Lung (tissue), 12 donors: Measurements from ENCODE around the gene ARHGAP45. TPM values are rescaled to one million over a fixed set of nuclear protein-coding genes. Genes with fewer than 3 reads are reported as not detected.

Experiments
- ATAC-seq: fragments of 200-7000 bp; cut with Tn5 transposase; one replicate; pipeline ENCODE4 v1.9.1; 2020; ENCODE audit warnings: moderate number of reproducible peaks; ENCODE audit not compliant: insufficient read depth, low FRiP score
- DNase-seq, 3 donors: peaks; one replicate each; pipeline ENCODE4 v3.0.0-alpha.2; 2013 to 2017
- H3K27ac ChIP-seq, 2 donors: one replicate each; pipeline ENCODE4 v1.5.1; 2013; ENCODE audit warnings: mild to moderate bottlenecking in 2 of 2, moderate library complexity in 2 of 2, control low read depth in 1 of 2, inconsistent platforms in 1 of 2, low read depth in 1 of 2, low read length in 1 of 2
- H3K27me3 ChIP-seq, 3 donors: one replicate each; pipeline ENCODE4 v1.5.1; 2013; ENCODE audit warnings: low read length in 2 of 3; ENCODE audit not compliant: control insufficient read depth in 3 of 3, insufficient read depth in 3 of 3
- H3K36me3 ChIP-seq, 4 donors: one replicate each; pipeline ENCODE4 v1.5.1; 2013; ENCODE audit warnings: low read length in 4 of 4, mild to moderate bottlenecking in 1 of 4, moderate library complexity in 1 of 4; ENCODE audit not compliant: control insufficient read depth in 4 of 4, insufficient read depth in 4 of 4
- H3K4me1 ChIP-seq, 5 donors: one replicate each; pipeline ENCODE4 v1.5.1; 2013; ENCODE audit warnings: low read length in 5 of 5, mild to moderate bottlenecking in 2 of 5, moderate library complexity in 1 of 5; ENCODE audit not compliant: control insufficient read depth in 5 of 5, insufficient read depth in 5 of 5
- H3K4me3 ChIP-seq: one replicate; pipeline ENCODE4 v1.5.1; 2013; ENCODE audit warnings: mild to moderate bottlenecking, control low read depth, moderate library complexity
- H3K9ac ChIP-seq, 2 donors: one replicate each; pipeline ENCODE4 v1.5.1; 2013; ENCODE audit warnings: low read length in 2 of 2, control low read depth in 1 of 2; ENCODE audit not compliant: insufficient read depth in 1 of 2
- H3K9me3 ChIP-seq, 4 donors: one replicate each; pipeline ENCODE4 v1.5.1; 2013; ENCODE audit warnings: low read length in 3 of 4, mild to moderate bottlenecking in 1 of 4, moderate library complexity in 1 of 4; ENCODE audit not compliant: control insufficient read depth in 4 of 4, insufficient read depth in 3 of 4
- WGBS, 2 donors: extraction: QIAGEN DNeasy Blood & Tissue Kit; methylation state at CpG; one replicate each; pipeline ENCODE4 v1.1.7; 2013; 5-methylcytosine and 5-hydroxymethylcytosine counted together
- polyA plus RNA-seq, 2 donors: library from polyadenylated mRNA; stranded (reverse); fragments of 200-250 nt; gene quantifications; one replicate each; pipeline ENCODE4 v1.2.1, GENCODE V29; 2013
- total RNA-seq, 2 donors: library from RNA; depleted of rRNA in 1 of 2; stranded (reverse); fragments of >200 nt in 1 of 2; gene quantifications; one replicate each; pipeline ENCODE4 v1.2.1, GENCODE V29; 2014 to 2021
- TF ChIP-seq, protein P1 (sequence below): IDR thresholded peaks from 2 replicates; pipeline ENCODE4 v1.5.1; 2012; ENCODE audit warnings: mild to moderate bottlenecking; ENCODE audit errors: control extremely low read depth, extremely low read depth
- donor health status: control.
- donor health status: control.
- donor health status: Bipolar disorder and iron deficiency.
- donor health status: healthy.
- donor health status: DM: yes; HTN: yes; CAD: no.

The ARHGAP45 gene
- total and polyA plus RNA-seq, 4 donors: 23.8 to 117 (median 80.9) TPM

DNA sequence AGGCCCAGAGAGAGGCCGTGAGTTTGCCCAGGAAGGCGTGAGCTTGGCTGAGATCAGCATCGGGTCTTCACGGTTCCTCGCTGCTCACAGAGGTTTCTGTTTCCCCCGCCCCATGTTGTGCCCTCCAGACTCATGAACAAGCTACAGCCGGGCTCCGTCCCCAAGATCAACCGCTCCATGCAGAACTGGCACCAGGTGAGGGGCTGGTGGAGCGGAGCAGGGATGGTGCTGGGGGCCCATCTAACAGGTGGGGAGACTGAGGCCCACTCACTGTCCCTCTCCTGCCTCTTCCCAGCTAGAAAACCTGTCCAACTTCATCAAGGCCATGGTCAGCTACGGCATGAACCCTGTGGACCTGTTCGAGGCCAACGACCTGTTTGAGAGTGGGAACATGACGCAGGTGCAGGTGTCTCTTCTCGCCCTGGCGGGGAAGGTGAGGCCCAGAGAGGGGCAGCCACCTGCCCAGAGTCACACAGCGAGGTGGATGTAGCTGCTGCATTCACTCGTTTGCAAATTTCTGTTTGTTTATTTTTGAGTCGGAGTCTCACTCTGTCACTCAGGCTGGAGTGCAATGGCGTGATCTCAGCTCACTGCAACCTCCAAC lies 34.6 kb upstream of the ARHGAP45 start:
- peaks cover 0 to 12% (median 0%) of the 10 kb centered on the region in 5 donors for H3K4me1 ChIP-seq
- H3K27ac ChIP-seq: no peak overlapping the region
- WGBS, 2 donors: 90% methylated on average over 20 of the region's 20 CpGs
- ATAC-seq (no peak), DNase-seq (no peak)
- H3K4me3 ChIP-seq: no peak overlapping the region
- TF ChIP-seq, protein P1, sequence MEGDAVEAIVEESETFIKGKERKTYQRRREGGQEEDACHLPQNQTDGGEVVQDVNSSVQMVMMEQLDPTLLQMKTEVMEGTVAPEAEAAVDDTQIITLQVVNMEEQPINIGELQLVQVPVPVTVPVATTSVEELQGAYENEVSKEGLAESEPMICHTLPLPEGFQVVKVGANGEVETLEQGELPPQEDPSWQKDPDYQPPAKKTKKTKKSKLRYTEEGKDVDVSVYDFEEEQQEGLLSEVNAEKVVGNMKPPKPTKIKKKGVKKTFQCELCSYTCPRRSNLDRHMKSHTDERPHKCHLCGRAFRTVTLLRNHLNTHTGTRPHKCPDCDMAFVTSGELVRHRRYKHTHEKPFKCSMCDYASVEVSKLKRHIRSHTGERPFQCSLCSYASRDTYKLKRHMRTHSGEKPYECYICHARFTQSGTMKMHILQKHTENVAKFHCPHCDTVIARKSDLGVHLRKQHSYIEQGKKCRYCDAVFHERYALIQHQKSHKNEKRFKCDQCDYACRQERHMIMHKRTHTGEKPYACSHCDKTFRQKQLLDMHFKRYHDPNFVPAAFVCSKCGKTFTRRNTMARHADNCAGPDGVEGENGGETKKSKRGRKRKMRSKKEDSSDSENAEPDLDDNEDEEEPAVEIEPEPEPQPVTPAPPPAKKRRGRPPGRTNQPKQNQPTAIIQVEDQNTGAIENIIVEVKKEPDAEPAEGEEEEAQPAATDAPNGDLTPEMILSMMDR: no peak
- H3K9me3 ChIP-seq: no peaks in the 10 kb centered on the region
- no peaks in the 10 kb centered on the region for H3K27me3 ChIP-seq
- H3K36me3 ChIP-seq: peaks cover 6 to 29% (median 9%) of the 10 kb centered on the region in 4 donors
- no peak overlapping the region for H3K9ac ChIP-seq

DNA sequence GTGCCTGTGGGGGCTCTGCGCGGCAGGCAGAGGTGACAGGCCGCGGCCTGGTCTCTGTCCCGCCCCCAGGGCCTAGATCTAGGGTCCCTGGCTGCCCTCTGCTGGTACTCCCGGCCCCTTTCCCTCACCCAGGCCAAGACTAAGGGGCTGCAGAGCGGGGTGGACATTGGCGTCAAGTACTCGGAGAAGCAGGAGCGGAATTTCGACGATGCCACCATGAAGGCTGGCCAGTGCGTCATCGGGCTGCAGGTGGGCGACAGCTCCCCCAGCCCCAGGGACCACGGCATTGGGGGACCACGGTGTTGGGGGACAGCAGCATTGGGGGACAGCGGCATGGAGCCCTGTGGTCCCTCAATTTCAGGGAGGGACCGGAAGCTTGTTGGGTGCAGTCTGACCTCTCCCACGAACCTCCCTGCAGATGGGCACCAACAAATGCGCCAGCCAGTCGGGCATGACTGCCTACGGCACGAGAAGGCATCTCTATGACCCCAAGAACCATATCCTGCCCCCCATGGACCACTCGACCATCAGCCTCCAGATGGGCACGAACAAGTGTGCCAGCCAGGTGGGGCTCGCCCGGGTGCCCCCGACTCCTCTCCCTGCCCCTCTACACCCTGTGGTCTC lies 30.9 kb upstream of the ARHGAP45 start:
- Histone ChIP-seq H3K9ac (no peak overlapping the region), H3K4me1 (peaks cover 0 to 16% (median 1%) of the 10 kb centered on the region in 5 donors), H3K9me3 (no peaks in the 10 kb centered on the region), H3K36me3 (peaks cover 7 to 28% (median 12%) of the 10 kb centered on the region in 4 donors), H3K27ac (no peak overlapping the region), H3K27me3 (no peaks in the 10 kb centered on the region), H3K4me3 (no peak overlapping the region)
- TF ChIP-seq, protein P1: no peak
- ATAC-seq (no peak), DNase-seq (no peak)
- 91 to 94% methylated on average over 28 to 29 of the region's 29 CpGs for WGBS, 2 donors

DNA sequence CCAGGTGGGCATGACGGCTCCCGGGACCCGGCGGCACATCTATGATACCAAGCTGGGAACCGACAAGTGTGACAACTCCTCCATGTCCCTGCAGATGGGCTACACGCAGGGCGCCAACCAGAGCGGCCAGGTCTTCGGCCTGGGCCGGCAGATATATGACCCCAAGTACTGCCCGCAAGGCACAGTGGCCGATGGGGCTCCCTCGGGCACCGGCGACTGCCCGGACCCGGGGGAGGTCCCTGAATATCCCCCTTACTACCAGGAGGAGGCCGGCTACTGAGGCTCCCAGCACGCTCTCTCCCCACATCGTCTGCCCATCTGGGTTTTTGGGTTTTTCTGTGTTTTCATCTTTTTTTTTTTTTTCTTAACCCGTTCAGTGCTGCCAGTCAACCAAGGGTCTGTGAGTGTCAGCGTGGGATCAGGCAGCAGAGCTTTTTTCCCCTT lies 29.3 kb upstream of the ARHGAP45 start:
- Histone ChIP-seq H3K4me3 (no peak overlapping the region), H3K9me3 (no peaks in the 10 kb centered on the region), H3K9ac (no peak overlapping the region), H3K27me3 (no peaks in the 10 kb centered on the region), H3K36me3 (peaks cover 3 to 21% (median 6%) of the 10 kb centered on the region in 4 donors), H3K4me1 (peaks cover 0 to 28% (median 3%) of the 10 kb centered on the region in 5 donors), H3K27ac (peak overlapping the region in 1 of 2 donors; percentile 40)
- ATAC-seq (no peak), DNase-seq (no peak)
- 45 to 68% methylated on average over 22 of the region's 22 CpGs for WGBS, 2 donors
- TF ChIP-seq, protein P1: no peak
